ENCODE results near the gene SCN11A.
A peak's percentile ranks its signal among the peaks of the same experiment; 100 is the strongest.

DNA sequence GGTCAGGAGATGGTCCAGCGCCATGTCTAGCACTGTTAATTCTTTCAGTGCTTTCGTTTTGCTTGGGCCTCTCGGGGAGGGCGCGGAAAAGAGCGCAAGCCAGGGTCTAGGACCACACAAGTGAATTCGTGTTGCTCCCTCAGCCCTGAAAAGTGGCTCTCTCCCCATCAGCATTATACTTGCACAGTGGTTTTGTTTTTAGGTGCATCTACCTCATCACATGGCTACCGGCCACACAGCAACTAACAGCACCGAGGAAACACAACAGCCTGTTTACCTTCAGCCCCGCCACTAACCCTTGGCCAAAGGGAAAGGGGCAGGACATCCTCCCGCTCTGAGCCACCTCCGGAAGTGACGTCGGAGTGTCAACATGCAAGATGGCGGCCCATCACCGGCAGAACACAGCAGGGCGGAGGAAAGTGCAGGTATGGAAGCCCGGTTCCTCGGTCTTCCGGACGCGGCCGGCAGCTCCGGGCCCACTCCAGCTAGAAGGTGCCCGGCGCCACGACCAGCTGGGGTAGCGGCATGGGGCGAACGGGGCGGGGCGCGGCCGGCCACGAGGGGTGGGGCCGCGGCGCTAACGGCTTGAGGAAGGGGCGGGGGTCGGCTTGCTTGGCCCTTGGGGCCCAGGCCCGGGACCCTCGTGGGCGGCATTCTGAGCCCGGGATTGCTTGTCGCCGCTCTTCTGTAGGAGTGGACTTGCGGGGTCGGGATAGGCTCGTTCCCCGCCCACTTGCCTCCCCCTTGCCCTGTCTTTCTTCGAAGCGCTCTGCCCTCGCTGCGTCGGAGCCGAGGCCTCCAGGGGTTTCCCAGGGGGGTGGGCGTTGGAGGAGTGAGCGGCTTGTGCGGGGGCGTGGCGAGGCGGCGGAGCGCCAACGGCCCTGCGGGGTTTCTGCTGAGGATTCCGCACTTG lies at the start of gene SCN11A, which contains the start of gene WDR48:
- peak; percentile 99 for TF ChIP-seq POLR2A (IDR thresholded peaks at IDR 0.05; ENCODE audit: low read length)
- TF ChIP-seq GATA1 (IDR thresholded peaks at IDR 0.05; ENCODE audit: low read depth, low read length), result no peak
